Left ventricle myocardium inferior (tissue), 1 donor: Measurements from ENCODE around the gene DUSP14. TPM values are rescaled to one million over a fixed set of nuclear protein-coding genes. Genes with fewer than 3 reads are reported as not detected.

Experiments used
- DNase-seq: peaks from one replicate; pipeline ENCODE4 v3.0.0-alpha.2; 2020
- H3K27ac ChIP-seq: fragments of 200-600 bp; replicated peaks from 2 replicates; pipeline ENCODE4 v1.8.0; 2021
- H3K27me3 ChIP-seq: fragments of 200-600 bp; 2 replicates; pipeline ENCODE4 v1.8.0; 2021; ENCODE audit warnings: low read depth
- H3K36me3 ChIP-seq: fragments of 200-600 bp; 2 replicates; pipeline ENCODE4 v1.8.0; 2021
- H3K4me1 ChIP-seq: fragments of 200-600 bp; 2 replicates; pipeline ENCODE4 v1.8.0; 2021
- H3K4me3 ChIP-seq: fragments of 200-600 bp; 2 replicates; pipeline ENCODE4 v1.8.0; 2021; ENCODE audit warnings: mild to moderate bottlenecking, moderate library complexity
- H3K9me3 ChIP-seq: fragments of 200-600 bp; replicated peaks from 2 replicates; pipeline ENCODE4 v1.8.0; 2021
- intact Hi-C: fragments of 100-400 bp; cut with micrococcal nuclease; formaldehyde crosslinking; loops from one replicate; pipeline ENCODE4 v1.11.0; 2022
- total RNA-seq: library from RNA; stranded (reverse); fragmentation: NEBNext Ultra II Directional; extraction: Animal tissue kit (Norgen Biotek cat#: 25700); gene quantifications from one replicate; pipeline ENCODE4 v1.2.1, GENCODE V29; 2021
- TF ChIP-seq, protein P1 (sequence below): fragments of 200-600 bp; IDR thresholded peaks from 2 replicates; pipeline ENCODE4 v1.8.0; 2021; ENCODE audit warnings: antibody characterized with exemption, mild to moderate bottlenecking, borderline replicate concordance
- donor health status: DM: no; HTN: yes; CAD: no; lungs with severe emphysema.

The DUSP14 gene
- total RNA-seq, 1 donor from 2014 or later, result 18.1 TPM

DNA sequence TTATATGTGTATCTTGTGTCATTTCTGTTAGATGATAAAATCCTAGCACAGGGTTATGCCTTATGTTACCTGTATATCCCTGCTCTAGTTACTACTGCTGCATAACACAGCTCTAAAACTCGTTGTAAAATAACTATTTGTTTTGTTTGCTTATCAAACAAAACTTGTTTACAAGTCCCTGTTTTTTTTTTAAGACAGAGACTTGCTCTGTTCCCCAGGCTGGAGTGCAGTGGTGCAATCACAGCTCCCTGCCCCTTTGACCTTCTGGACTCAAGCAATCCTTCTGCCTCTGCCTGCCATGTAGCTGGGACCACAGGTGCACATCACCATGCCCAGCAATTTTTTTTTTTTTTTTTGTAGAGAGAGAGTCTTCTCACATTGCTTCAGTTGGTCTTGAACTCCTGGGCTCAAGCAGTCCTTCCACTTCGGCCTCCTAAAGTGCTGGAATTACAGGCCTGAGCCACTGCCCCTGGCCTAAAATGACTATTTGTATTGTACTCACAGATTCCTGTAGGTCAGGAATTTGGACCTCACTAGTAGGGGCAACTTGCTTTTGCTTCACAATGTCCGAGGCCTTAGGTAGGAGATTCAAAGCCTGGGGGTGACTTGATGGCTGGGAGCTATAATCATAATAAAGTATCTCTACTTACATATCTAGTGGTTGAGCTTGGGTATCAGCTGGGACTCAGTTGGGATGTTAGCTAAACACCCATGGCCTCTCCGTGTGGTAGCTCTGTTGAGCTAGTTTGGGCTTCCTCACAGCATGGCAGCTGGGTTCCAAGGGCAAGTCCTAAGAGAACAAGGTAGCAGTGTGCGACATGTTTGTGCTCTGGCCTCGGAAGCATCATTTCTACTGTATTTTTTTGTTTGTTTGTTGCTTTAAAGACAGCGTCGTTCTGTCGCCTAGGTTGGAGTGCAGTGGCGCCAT lies 12.6 kb downstream of the DUSP14 start:
- Histone ChIP-seq H3K27ac (no peak overlapping the region), H3K36me3 (no peaks in the 10 kb centered on the region), H3K9me3 (no peaks in the 10 kb centered on the region), H3K4me1 (peaks cover 13% of the 10 kb centered on the region), H3K4me3 (no peak overlapping the region), H3K27me3 (no peaks in the 10 kb centered on the region)
- intact Hi-C loops, result no loop called here
- TF ChIP-seq, protein P1, sequence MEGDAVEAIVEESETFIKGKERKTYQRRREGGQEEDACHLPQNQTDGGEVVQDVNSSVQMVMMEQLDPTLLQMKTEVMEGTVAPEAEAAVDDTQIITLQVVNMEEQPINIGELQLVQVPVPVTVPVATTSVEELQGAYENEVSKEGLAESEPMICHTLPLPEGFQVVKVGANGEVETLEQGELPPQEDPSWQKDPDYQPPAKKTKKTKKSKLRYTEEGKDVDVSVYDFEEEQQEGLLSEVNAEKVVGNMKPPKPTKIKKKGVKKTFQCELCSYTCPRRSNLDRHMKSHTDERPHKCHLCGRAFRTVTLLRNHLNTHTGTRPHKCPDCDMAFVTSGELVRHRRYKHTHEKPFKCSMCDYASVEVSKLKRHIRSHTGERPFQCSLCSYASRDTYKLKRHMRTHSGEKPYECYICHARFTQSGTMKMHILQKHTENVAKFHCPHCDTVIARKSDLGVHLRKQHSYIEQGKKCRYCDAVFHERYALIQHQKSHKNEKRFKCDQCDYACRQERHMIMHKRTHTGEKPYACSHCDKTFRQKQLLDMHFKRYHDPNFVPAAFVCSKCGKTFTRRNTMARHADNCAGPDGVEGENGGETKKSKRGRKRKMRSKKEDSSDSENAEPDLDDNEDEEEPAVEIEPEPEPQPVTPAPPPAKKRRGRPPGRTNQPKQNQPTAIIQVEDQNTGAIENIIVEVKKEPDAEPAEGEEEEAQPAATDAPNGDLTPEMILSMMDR, result no peak
- no peak for DNase-seq

DNA sequence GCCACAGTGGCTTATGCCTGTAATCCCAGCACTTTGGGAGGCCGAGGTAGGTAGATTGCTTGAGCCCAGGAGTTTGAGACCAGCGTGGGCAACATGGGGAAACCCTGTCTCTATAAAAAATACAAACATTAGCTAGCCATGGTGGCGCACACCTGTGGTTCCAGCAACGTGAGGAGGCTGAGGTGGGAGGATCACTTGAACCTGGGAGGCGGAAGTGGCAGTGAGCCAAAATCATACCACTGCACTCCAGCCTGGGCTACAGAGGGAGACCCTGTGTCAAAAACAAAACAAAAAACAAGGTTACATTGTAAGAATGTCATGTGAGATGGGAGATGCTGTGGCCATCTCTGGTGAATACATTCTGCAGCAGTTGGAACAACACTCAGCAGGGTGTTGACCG lies 13.5 kb downstream of the DUSP14 start:
- Histone ChIP-seq H3K27ac (no peak overlapping the region), H3K4me3 (no peak overlapping the region), H3K4me1 (peaks cover 21% of the 10 kb centered on the region), H3K9me3 (no peaks in the 10 kb centered on the region), H3K36me3 (no peaks in the 10 kb centered on the region), H3K27me3 (no peaks in the 10 kb centered on the region)
- intact Hi-C loops, result no loop called here
- TF ChIP-seq, protein P1, result no peak
- DNase-seq, result no peak

DNA sequence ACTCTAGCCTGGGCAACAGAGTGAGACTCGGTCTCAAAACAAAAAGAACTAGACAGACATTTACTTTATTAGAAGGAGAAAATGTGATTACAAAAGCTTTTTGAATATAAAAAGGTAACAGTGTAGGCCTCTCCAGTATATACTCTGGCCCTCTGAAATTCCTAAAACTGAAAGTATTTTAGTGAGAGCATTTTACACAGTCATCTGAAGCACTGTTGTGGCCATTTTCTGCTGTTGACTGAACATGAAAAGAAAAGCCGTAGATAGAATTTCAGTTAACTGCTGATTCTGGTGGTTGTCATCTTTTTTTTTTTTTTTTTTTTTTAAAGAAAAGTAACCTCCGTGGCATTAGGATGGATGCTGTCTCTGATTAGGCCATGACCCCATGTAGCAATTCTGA lies 15.6 kb downstream of the DUSP14 start:
- DNase-seq, result no peak
- Histone ChIP-seq H3K27ac (no peak overlapping the region), H3K9me3 (no peaks in the 10 kb centered on the region), H3K27me3 (no peaks in the 10 kb centered on the region), H3K4me1 (peaks cover 21% of the 10 kb centered on the region), H3K4me3 (no peak overlapping the region), H3K36me3 (no peaks in the 10 kb centered on the region)
- TF ChIP-seq, protein P1, result no peak
- intact Hi-C loops, result no loop called here

DNA sequence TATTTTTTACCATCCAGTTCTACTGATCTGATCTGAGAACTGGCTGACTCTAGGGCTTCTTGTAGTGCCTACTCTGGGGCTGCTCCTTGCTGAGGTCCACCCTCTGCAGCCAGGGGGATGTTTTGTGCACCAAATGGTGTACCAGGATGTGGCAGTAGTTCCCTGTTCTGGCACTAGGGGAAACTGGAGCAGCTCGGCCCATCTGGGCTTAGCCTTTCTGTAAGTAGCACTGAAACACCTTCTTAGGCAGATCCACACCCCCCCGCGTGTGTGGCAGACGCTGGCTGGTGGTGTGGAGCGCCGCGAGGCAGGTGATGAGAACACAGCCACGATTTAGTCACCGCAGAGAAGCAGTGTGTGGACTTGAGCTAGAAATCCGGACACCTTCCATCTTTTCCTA lies 17.0 kb downstream of the DUSP14 start:
- Histone ChIP-seq H3K27ac (peak overlapping the region; percentile 18), H3K27me3 (no peaks in the 10 kb centered on the region), H3K36me3 (peaks cover 9% of the 10 kb centered on the region), H3K4me1 (peaks cover 21% of the 10 kb centered on the region), H3K9me3 (no peaks in the 10 kb centered on the region), H3K4me3 (no peak overlapping the region)
- intact Hi-C loops, result no loop called here
- DNase-seq, result no peak
- TF ChIP-seq, protein P1, result peak; percentile 49

DNA sequence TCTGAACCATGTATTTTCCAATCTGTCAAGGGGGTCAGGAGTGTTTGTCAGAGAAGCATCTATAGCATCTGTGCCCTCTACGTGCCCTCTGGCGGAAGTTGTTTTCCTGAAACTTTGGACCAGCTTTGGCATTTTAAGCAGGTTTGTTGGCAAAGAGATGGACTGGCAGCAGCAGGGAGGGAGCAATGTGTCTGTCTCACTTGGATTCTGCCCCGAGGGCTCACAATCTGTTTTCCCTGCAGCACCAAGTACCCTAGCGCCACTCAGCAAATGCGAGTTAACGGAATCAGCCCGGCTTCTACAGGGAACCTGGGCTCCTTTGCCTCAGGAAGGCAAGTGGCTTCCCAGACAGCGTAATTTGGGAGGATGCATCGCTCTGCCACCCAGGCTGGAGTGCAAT lies 17.4 kb downstream of the DUSP14 start:
- Histone ChIP-seq H3K27me3 (no peaks in the 10 kb centered on the region), H3K4me3 (no peak overlapping the region), H3K36me3 (peaks cover 12% of the 10 kb centered on the region), H3K9me3 (no peaks in the 10 kb centered on the region), H3K27ac (peak overlapping the region; percentile 18), H3K4me1 (peaks cover 17% of the 10 kb centered on the region)
- TF ChIP-seq, protein P1, result no peak
- intact Hi-C loops, result no loop called here
- DNase-seq, result no peak
